PFSK-1 (cell line): Measurements from ENCODE around the gene AS3MT.
A peak's percentile ranks its signal among the peaks of the same experiment; 100 is the strongest.

ENCODE experiments used
- FOXP2 ChIP-seq: optimal IDR thresholded peaks from 2 replicates; pipeline ENCODE3; 2011; ENCODE audit warnings: borderline replicate concordance, control low read depth, inconsistent platforms; ENCODE audit not compliant: insufficient read depth; ENCODE audit errors: extremely low read length, extremely low read depth
- POLR2AphosphoS5 ChIP-seq: IDR thresholded peaks from 2 replicates; pipeline ENCODE4 v1.6.1; 2012; ENCODE audit warnings: low read depth, mild to moderate bottlenecking, control low read depth, low read length, moderate library complexity
- SIN3A ChIP-seq: IDR thresholded peaks from 2 replicates; pipeline ENCODE4 v1.6.1; 2012; ENCODE audit warnings: mild to moderate bottlenecking, low read length, moderate library complexity, borderline replicate concordance; ENCODE audit not compliant: insufficient read depth
- TAF1 ChIP-seq: IDR thresholded peaks from 2 replicates; pipeline ENCODE4 v1.6.1; 2012; ENCODE audit warnings: low read length, control low read depth, borderline replicate concordance; ENCODE audit not compliant: insufficient read depth
- TF ChIP-seq, protein P1 (sequence below), 2 experiments: IDR thresholded peaks; 2 replicates each; pipeline versions ENCODE4 v1.6.1 to v1.8.0; 2011 to 2012; ENCODE audit warnings: low read depth in 2 of 2, low read length in 2 of 2, control low read depth in 1 of 2, inconsistent platforms in 1 of 2, mild to moderate bottlenecking in 1 of 2, moderate library complexity in 1 of 2; ENCODE audit not compliant: insufficient read depth in 1 of 2

Gene AS3MT

DNA sequence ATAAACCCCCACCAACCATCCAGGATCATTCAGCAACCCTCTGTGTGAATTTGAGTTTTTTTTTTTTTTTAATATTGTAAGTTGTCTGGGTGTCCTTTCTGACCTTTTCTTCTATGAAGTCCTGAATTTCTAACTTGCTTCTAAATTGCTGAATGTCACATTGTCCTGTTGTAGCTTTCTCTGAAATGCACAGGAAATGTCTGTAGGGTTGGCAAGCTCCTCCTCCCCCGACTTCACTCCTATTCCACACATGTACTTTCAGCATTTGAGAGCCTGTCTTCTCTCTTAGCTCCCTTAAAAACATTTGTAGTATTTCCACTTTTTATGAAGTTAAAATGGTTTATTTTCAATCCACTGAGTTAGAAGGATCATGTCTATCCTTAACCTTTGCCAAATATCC lies 45.5 kb downstream of the AS3MT start:
- no peak for TF ChIP-seq POLR2AphosphoS5
- TF ChIP-seq TAF1: no peak
- TF ChIP-seq, protein P1, sequence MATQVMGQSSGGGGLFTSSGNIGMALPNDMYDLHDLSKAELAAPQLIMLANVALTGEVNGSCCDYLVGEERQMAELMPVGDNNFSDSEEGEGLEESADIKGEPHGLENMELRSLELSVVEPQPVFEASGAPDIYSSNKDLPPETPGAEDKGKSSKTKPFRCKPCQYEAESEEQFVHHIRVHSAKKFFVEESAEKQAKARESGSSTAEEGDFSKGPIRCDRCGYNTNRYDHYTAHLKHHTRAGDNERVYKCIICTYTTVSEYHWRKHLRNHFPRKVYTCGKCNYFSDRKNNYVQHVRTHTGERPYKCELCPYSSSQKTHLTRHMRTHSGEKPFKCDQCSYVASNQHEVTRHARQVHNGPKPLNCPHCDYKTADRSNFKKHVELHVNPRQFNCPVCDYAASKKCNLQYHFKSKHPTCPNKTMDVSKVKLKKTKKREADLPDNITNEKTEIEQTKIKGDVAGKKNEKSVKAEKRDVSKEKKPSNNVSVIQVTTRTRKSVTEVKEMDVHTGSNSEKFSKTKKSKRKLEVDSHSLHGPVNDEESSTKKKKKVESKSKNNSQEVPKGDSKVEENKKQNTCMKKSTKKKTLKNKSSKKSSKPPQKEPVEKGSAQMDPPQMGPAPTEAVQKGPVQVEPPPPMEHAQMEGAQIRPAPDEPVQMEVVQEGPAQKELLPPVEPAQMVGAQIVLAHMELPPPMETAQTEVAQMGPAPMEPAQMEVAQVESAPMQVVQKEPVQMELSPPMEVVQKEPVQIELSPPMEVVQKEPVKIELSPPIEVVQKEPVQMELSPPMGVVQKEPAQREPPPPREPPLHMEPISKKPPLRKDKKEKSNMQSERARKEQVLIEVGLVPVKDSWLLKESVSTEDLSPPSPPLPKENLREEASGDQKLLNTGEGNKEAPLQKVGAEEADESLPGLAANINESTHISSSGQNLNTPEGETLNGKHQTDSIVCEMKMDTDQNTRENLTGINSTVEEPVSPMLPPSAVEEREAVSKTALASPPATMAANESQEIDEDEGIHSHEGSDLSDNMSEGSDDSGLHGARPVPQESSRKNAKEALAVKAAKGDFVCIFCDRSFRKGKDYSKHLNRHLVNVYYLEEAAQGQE (IDR thresholded peaks at IDR 0.05; ENCODE audit: insufficient read depth in 1 of 2, low read depth in 2 of 2, low read length in 2 of 2): no peak
- TF ChIP-seq FOXP2: no peak
- no peak for TF ChIP-seq SIN3A

DNA sequence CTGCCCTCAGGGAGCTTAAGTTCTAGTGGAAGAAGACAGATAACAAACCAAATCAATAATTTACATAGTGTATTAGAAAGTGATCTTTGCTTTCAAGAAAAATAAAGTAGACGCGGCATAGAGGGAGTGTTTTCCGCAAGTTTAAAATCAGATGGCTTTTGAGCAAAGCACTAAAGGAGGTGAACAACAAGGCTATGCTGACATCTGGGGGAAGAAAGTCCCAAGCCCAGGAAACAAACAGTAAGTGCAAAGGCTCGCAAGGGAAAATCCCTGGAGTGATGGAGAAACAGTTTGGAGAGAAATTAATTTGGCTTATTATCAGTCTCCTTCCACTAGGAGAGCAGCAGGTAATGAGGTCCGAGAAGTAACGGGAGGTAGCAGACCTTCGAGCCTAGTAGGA lies 46.9 kb downstream of the AS3MT start:
- TF ChIP-seq SIN3A: no peak
- no peak for TF ChIP-seq TAF1
- TF ChIP-seq, protein P1 (IDR thresholded peaks at IDR 0.05; ENCODE audit: insufficient read depth in 1 of 2, low read depth in 2 of 2, low read length in 2 of 2): no peak
- no peak for TF ChIP-seq FOXP2
- TF ChIP-seq POLR2AphosphoS5: no peak

DNA sequence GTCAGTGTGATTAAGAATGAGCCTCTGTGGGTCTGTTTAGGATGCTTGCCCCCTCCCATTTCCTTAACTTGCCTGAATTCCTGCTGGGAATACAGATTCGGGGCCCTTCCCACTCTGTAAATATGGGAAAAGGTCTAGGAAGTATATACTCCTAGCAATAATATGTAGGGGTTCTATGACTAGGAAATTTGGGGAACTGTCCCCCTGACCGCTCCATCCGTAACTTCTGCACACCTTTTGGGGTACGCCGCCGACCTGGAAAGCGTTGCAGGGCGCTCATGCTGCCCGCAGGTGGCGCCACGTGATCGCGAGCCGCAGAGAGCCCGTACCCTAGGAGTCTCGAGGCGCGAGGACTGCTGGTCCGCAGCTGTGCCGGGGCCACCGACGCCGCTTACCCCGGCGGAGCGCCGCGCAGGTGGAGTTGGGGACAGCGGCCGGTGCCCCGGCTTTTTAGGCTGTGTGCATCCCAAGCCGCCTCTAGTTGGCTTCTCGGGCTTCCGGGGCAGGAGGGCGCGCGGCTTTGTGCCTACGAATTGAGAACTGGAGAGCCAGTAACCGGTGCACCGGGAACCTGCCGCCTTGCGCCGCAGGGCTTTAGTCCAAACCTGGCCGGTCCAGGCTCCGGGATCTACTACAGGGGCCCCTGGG lies 48.2 kb downstream of the AS3MT start:
- TF ChIP-seq, protein P1 (IDR thresholded peaks at IDR 0.05; ENCODE audit: insufficient read depth in 1 of 2, low read depth in 2 of 2, low read length in 2 of 2): no peak
- TF ChIP-seq TAF1 (no peak), SIN3A (no peak), POLR2AphosphoS5 (no peak), FOXP2 (no peak)

DNA sequence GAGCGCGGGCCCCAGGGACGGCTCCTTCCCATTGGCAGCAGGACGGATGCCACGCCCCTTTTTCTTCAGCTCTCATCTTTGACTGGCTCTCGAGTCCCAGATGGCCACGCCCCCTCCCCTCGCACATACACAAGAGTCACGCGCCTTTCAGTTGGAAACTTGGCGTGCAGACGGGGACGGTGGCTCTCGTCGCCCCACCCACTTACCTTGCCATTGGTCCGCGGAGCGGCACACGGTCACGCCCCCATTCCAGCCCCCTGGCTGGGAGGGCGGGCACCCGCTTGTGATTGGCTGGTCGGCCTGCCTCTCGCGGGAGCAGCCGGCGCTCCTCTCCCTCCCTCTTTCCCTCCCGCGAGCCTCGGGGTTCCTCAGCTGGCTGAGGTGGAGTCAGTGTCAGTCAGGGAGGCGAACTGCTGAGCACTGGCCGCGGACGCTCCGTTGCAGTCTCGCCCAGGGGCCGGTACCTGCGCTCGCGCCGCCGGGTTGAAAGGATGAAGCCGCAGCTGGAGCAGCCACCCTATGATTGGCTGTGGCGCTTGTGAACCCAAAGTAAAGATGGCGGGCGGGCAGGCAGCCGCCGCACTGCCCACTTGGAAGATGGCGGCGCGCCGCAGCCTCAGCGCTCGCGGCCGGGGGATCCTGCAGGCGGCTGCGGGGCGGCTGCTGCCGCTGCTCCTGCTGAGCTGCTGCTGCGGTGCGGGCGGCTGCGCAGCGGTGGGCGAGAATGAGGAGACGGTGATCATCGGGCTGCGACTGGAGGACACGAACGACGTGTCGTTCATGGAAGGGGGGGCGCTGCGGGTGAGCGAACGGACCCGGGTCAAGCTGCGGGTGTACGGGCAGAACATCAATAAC lies 48.9 kb downstream of the AS3MT start, which contains the start of gene CNNM2:
TSS of gene CNNM2 (plus strand) at position 333 of the 855 bp plus-strand sequence. CDS start at position 520, 187 bp downstream.
- TF ChIP-seq POLR2AphosphoS5 (no peak), FOXP2 (peak; percentile 53), TAF1 (peak; percentile 94), SIN3A (peak; percentile 86; the same call in 1 of the 2 replicates)
- TF ChIP-seq, protein P1 (IDR thresholded peaks at IDR 0.05; ENCODE audit: insufficient read depth in 1 of 2, low read depth in 2 of 2, low read length in 2 of 2): no peak
